Measurements from ENCODE around the gene PHB1. TPM values are rescaled to one million over a fixed set of nuclear protein-coding genes. Genes with fewer than 3 reads are reported as not detected.

Gene PHB1
- total and polyA plus RNA-seq, 2 experiments from 2014 or later: 194 to 211 TPM

GRCh38 chr17:49401971-49402611, 12.6 kb downstream of the PHB1 start:
- Histone ChIP-seq H3K79me2 (replicated peaks; ENCODE audit: insufficient read depth) (no peaks in the 10 kb centered on the region), H4K20me1 (replicated peaks; ENCODE audit: insufficient read depth) (peaks cover 11% of the 10 kb centered on the region), H3K4me2 (no peak overlapping the region), H3K4me3 (no peak overlapping the region), H3F3A (replicated peaks; ENCODE audit: low read depth) (peaks cover 5% of the 10 kb centered on the region; the same call in 1 of the 2 replicates), H3K36me3 (ENCODE audit: insufficient read depth) (peaks cover 33% of the 10 kb centered on the region), H2AFZ (no peak overlapping the region), H3K4me1 (ENCODE audit: insufficient read depth) (no peaks in the 10 kb centered on the region), H3K9me2 (ENCODE audit: insufficient read depth) (no peaks in the 10 kb centered on the region), H3K27ac (ENCODE audit: low read depth) (peak overlapping the region; percentile 45; the same call in 1 of the 2 replicates), H3K27me3 (ENCODE audit: insufficient read depth) (no peaks in the 10 kb centered on the region)
- Mint-ChIP-seq H3K27ac (0 out of 2 replicates have a peak overlapping the region, but pooled peaks have one; percentile 21), H3K9me3 (no peaks in the 10 kb centered on the region), H3K4me1 (peaks cover 8% of the 10 kb centered on the region; the same call in 2 of the 3 replicates), H3K36me3 (ENCODE audit: low read depth) (peaks cover 44% of the 10 kb centered on the region), H3K27me3 (ENCODE audit: insufficient read depth, low read depth, poor library complexity) (peaks cover 11% of the 10 kb centered on the region), H3K4me3 (no peak overlapping the region)
- DNase-seq (ENCODE audit: low spot score) (no peak), ATAC-seq (peak; percentile 60)
- no peak for TF ChIP-seq JUNB (IDR thresholded peaks at IDR 0.05; ENCODE audit: unreplicated experiment)
- TF ChIP-seq, protein P1, sequence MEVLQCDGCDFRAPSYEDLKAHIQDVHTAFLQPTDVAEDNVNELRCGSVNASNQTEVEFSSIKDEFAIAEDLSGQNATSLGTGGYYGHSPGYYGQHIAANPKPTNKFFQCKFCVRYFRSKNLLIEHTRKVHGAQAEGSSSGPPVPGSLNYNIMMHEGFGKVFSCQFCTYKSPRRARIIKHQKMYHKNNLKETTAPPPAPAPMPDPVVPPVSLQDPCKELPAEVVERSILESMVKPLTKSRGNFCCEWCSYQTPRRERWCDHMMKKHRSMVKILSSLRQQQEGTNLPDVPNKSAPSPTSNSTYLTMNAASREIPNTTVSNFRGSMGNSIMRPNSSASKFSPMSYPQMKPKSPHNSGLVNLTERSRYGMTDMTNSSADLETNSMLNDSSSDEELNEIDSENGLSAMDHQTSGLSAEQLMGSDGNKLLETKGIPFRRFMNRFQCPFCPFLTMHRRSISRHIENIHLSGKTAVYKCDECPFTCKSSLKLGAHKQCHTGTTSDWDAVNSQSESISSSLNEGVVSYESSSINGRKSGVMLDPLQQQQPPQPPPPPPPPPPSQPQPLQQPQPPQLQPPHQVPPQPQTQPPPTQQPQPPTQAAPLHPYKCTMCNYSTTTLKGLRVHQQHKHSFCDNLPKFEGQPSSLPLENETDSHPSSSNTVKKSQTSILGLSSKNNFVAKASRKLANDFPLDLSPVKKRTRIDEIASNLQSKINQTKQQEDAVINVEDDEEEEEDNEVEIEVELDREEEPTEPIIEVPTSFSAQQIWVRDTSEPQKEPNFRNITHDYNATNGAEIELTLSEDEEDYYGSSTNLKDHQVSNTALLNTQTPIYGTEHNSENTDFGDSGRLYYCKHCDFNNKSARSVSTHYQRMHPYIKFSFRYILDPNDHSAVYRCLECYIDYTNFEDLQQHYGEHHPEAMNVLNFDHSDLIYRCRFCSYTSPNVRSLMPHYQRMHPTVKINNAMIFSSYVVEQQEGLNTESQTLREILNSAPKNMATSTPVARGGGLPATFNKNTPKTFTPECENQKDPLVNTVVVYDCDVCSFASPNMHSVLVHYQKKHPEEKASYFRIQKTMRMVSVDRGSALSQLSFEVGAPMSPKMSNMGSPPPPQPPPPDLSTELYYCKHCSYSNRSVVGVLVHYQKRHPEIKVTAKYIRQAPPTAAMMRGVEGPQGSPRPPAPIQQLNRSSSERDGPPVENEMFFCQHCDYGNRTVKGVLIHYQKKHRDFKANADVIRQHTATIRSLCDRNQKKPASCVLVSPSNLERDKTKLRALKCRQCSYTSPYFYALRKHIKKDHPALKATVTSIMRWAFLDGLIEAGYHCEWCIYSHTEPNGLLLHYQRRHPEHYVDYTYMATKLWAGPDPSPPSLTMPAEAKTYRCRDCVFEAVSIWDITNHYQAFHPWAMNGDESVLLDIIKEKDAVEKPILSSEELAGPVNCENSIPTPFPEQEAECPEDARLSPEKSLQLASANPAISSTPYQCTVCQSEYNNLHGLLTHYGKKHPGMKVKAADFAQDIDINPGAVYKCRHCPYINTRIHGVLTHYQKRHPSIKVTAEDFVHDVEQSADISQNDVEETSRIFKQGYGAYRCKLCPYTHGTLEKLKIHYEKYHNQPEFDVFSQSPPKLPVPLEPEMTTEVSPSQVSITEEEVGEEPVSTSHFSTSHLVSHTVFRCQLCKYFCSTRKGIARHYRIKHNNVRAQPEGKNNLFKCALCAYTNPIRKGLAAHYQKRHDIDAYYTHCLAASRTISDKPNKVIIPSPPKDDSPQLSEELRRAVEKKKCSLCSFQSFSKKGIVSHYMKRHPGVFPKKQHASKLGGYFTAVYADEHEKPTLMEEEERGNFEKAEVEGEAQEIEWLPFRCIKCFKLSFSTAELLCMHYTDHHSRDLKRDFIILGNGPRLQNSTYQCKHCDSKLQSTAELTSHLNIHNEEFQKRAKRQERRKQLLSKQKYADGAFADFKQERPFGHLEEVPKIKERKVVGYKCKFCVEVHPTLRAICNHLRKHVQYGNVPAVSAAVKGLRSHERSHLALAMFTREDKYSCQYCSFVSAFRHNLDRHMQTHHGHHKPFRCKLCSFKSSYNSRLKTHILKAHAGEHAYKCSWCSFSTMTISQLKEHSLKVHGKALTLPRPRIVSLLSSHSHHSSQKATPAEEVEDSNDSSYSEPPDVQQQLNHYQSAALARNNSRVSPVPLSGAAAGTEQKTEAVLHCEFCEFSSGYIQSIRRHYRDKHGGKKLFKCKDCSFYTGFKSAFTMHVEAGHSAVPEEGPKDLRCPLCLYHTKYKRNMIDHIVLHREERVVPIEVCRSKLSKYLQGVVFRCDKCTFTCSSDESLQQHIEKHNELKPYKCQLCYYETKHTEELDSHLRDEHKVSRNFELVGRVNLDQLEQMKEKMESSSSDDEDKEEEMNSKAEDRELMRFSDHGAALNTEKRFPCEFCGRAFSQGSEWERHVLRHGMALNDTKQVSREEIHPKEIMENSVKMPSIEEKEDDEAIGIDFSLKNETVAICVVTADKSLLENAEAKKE (CRISPR knock-in tag; IDR thresholded peaks at IDR 0.05): no peak

DNA sequence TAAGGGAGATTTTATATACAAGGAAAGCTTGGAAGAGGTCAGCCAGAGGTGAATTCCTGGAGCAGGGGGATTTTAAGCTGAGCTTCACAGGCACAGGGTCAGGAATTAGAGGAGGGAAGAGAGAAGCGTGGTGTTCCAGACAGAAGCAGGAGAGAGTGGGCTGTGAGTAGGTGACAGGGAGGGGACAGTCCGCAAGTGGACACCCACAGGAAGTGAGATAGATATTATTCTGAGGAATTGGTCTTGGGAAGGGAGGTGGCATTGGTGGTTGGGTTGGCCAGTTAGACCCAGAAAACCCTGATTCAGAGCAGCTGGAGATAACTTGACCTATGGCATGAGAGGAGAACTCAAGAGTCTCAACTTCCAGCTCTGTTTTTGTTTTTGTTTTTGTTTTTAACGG, 14.7 kb downstream of the PHB1 start:
- no peak overlapping the region for H3K4me3 ChIP-seq
- no peaks in the 10 kb centered on the region for H3K9me2 ChIP-seq (ENCODE audit: insufficient read depth)
- no peaks in the 10 kb centered on the region for H3K79me2 ChIP-seq (replicated peaks; ENCODE audit: insufficient read depth)
- H3K27me3 ChIP-seq (ENCODE audit: insufficient read depth): no peaks in the 10 kb centered on the region
- H2AFZ ChIP-seq: no peak overlapping the region
- Mint-ChIP-seq H3K4me3 (no peak overlapping the region), H3K9me3 (no peaks in the 10 kb centered on the region), H3K36me3 (ENCODE audit: low read depth) (peaks cover 23% of the 10 kb centered on the region), H3K27ac (peak overlapping the region; percentile 6; the same call in 1 of the 2 replicates), H3K27me3 (ENCODE audit: insufficient read depth, low read depth, poor library complexity) (peaks cover 7% of the 10 kb centered on the region), H3K4me1 (peaks cover 8% of the 10 kb centered on the region; the same call in 2 of the 3 replicates)
- peaks cover 12% of the 10 kb centered on the region for H3K36me3 ChIP-seq (ENCODE audit: insufficient read depth)
- H3K4me2 ChIP-seq: no peak overlapping the region
- ATAC-seq (no peak), DNase-seq (ENCODE audit: low spot score) (no peak)
- no peaks in the 10 kb centered on the region for H3F3A ChIP-seq (replicated peaks; ENCODE audit: low read depth)
- no peaks in the 10 kb centered on the region for H3K4me1 ChIP-seq (ENCODE audit: insufficient read depth)
- H4K20me1 ChIP-seq (replicated peaks; ENCODE audit: insufficient read depth): peaks cover 9% of the 10 kb centered on the region
- no peak overlapping the region for H3K27ac ChIP-seq (ENCODE audit: low read depth)
- TF ChIP-seq JUNB (IDR thresholded peaks at IDR 0.05; ENCODE audit: unreplicated experiment): no peak
- no peak for TF ChIP-seq ZNF331 (CRISPR knock-in tag; IDR thresholded peaks at IDR 0.05; ENCODE audit: low read depth)
- no peak for TF ChIP-seq EZH2 (IDR thresholded peaks at IDR 0.05; ENCODE audit: low read depth, unreplicated experiment)
- TF ChIP-seq, protein P1 (CRISPR knock-in tag; IDR thresholded peaks at IDR 0.05): no peak
- TF ChIP-seq CREB1 (CRISPR knock-in tag; IDR thresholded peaks at IDR 0.05; ENCODE audit: low read depth): no peak

Measured in GM23338 (cell line).